Fibroblast of villous mesenchyme (primary cell): ENCODE data around the gene RHBDL2. TPM values are rescaled to one million over a fixed set of nuclear protein-coding genes. Genes with fewer than 3 reads are reported as not detected.

Experiments
- DNase-seq: peaks from one replicate; pipeline ENCODE4 v3.0.0-alpha.2; 2010; ENCODE audit warnings: low read depth
- H3K4me3 ChIP-seq: 2 replicates; pipeline ENCODE4 v1.5.1; 2011; ENCODE audit warnings: low read depth, mild to moderate bottlenecking, low read length
- CTCF ChIP-seq: IDR thresholded peaks from 2 replicates; pipeline ENCODE4 v1.5.1; 2012; ENCODE audit warnings: low read depth, mild to moderate bottlenecking, low read length; ENCODE audit not compliant: insufficient read depth
- total RNA-seq: library from RNA; depleted of rRNA; stranded (reverse); fragments of >200 nt; gene quantifications from 2 replicates; pipeline ENCODE4 v1.2.3, GENCODE V29; 2012

Gene RHBDL2
- total RNA-seq, 1 donor = 1.7 TPM

GRCh38 chr1:38881487-38881886, 60.1 kb downstream of the RHBDL2 start, which contains the start of gene GJA9:
Gene GJA9 (minus strand): TSS chr1:38881587. CDS start chr1:38876098, 5,489 bp downstream.
- DNase-seq = no peak
- H3K4me3 ChIP-seq = no peak within 1 kb of the TSS

GRCh38 chr1:38875811-38876210, 65.8 kb downstream of the RHBDL2 start:
- DNase-seq = no peak
- no peak overlapping the region for H3K4me3 ChIP-seq
- TF ChIP-seq CTCF = no peak

More at GRCh38 chr1:38881487-38881886, 60.1 kb downstream of the RHBDL2 start, which contains the start of gene GJA9:
- TF ChIP-seq CTCF = no peak

- peak within 1 kb of the TSS; percentile 93 for H3K4me3 ChIP-seq
- peak; percentile 2 for TF ChIP-seq CTCF
- peak; percentile 95 for DNase-seq
These were observed 68.3 kb downstream of the RHBDL2 start, which contains the start of gene MYCBP for GRCh38 chr1:38873027-38873969. Gene MYCBP (minus strand): TSS chr1:38873348. CDS start chr1:38873305, 43 bp downstream.

- peak; percentile 37 for DNase-seq
- TF ChIP-seq CTCF = no peak
- peak overlapping the region; percentile 93 for H3K4me3 ChIP-seq
These were observed 69.1 kb downstream of the RHBDL2 start for GRCh38 chr1:38872401-38873026.

GRCh38 chr1:38870996-38871395, 70.6 kb downstream of the RHBDL2 start:
- no peak for TF ChIP-seq CTCF
- DNase-seq = no peak
- no peak overlapping the region for H3K4me3 ChIP-seq

GRCh38 chr1:38867208-38867607, 74.4 kb downstream of the RHBDL2 start:
- no peak overlapping the region for H3K4me3 ChIP-seq
- DNase-seq = no peak

More at GRCh38 chr1:38867208-38867607, 74.4 kb downstream of the RHBDL2 start:
- no peak for TF ChIP-seq CTCF
